Kidney epithelial cell (primary cell): ENCODE measurements around the gene PBX4. TPM values are rescaled to one million over a fixed set of nuclear protein-coding genes. Genes with fewer than 3 reads are reported as not detected.

Experiments
- DNase-seq: peaks from one replicate; pipeline ENCODE4 v3.0.0-alpha.2; 2010; ENCODE audit warnings: low read depth
- H3K27me3 ChIP-seq: 2 replicates; pipeline ENCODE4 v1.6.0; 2011; ENCODE audit warnings: low read length; ENCODE audit not compliant: control insufficient read depth, insufficient read depth
- H3K36me3 ChIP-seq: 2 replicates; pipeline ENCODE4 v1.5.1; 2011; ENCODE audit warnings: low read length; ENCODE audit not compliant: control insufficient read depth, insufficient read depth
- H3K4me3 ChIP-seq: 2 replicates; pipeline ENCODE4 v1.5.1; 2011; ENCODE audit warnings: low read depth, mild to moderate bottlenecking, control low read depth, low read length
- total RNA-seq: library from RNA; depleted of rRNA; stranded (reverse); fragments of >200 nt; gene quantifications from 2 replicates; pipeline ENCODE4 v1.2.3, GENCODE V29; 2015
- TF ChIP-seq, protein P1 (sequence below): IDR thresholded peaks from 2 replicates; pipeline ENCODE4 v1.5.1; 2011; ENCODE audit warnings: mild to moderate bottlenecking, moderate library complexity, low read length, control low read depth, inconsistent platforms; ENCODE audit not compliant: insufficient read depth, poor library complexity, severe bottlenecking

PBX4 gene
- total RNA-seq, 1 donor from 2014 or later: 1.7 TPM

DNA sequence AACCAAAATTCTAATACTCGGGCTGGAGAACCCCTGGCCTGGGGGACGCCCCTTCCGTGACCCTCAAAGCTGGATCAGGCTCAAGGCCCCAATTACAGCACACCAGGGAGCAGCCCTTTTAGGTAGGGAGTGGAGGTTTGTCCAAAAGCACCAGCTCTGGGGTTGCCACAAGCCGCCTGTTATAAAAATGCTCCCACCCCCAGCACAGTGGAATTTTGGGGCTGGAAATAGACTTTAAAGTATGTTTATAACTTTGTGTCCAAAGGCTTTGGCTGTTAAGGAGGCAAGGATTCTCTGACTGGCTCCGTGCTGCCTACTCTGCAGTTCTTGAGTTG, 25.5 kb upstream of the PBX4 start:
- H3K36me3 ChIP-seq: peaks cover 2% of the 10 kb centered on the region
- DNase-seq: no peak
- no peak overlapping the region for H3K4me3 ChIP-seq
- H3K27me3 ChIP-seq: no peaks in the 10 kb centered on the region
- TF ChIP-seq, protein P1, sequence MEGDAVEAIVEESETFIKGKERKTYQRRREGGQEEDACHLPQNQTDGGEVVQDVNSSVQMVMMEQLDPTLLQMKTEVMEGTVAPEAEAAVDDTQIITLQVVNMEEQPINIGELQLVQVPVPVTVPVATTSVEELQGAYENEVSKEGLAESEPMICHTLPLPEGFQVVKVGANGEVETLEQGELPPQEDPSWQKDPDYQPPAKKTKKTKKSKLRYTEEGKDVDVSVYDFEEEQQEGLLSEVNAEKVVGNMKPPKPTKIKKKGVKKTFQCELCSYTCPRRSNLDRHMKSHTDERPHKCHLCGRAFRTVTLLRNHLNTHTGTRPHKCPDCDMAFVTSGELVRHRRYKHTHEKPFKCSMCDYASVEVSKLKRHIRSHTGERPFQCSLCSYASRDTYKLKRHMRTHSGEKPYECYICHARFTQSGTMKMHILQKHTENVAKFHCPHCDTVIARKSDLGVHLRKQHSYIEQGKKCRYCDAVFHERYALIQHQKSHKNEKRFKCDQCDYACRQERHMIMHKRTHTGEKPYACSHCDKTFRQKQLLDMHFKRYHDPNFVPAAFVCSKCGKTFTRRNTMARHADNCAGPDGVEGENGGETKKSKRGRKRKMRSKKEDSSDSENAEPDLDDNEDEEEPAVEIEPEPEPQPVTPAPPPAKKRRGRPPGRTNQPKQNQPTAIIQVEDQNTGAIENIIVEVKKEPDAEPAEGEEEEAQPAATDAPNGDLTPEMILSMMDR: no peak

DNA sequence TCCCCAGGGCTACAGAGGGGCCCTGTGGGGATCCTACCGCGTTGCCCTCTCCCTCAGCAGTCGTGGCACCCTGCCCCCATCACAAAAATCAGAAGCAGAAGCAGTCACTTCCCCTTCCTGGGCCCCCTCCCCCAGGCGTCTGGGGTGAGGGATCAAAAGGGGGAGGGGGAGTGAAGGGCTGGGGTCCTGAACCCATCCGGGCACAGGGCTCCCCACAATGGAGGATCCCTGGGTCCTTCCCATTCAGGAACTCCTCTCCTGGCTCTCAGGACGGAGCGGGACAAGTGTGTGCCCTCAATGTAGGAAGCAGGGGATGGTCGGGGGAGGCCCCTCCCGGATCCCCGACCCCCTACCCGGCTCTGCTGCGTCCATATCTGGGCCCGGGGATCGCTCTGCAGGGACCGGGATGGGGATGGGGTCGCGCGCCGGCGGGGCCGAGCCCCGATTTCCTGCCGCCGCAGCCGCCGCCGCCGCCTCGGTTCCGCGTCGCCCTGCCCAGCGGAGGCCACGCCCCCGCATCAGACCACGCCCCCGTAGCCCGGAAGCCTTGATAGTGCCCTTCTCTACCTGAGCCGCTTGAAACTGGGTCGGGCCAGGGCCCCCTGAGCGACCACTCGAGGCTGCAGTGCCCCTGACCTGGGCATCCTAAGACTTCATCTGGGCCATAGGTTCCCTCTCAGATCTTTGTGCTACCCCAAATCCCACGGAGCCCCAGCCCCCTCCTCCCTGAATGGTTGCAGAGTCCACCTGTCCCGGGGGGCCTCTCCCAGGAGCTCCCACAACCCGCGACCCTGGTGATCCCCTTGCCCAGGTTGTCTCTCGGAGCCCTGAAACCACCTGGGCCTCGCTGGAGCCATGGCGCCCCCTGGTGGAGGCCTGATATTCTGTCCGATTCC, 24.9 kb upstream of the PBX4 start, which contains the start of gene GMIP:
GMIP (minus strand) TSS at position 500 of the 896 bp plus-strand sequence; CDS start at position 372, 128 bp downstream.
- Histone ChIP-seq H3K4me3 (peak within 1 kb of the TSS; percentile 59), H3K27me3 (no peaks in the 10 kb centered on the region), H3K36me3 (peaks cover 2% of the 10 kb centered on the region)
- TF ChIP-seq, protein P1: peak; percentile 83
- DNase-seq: no peak

DNA sequence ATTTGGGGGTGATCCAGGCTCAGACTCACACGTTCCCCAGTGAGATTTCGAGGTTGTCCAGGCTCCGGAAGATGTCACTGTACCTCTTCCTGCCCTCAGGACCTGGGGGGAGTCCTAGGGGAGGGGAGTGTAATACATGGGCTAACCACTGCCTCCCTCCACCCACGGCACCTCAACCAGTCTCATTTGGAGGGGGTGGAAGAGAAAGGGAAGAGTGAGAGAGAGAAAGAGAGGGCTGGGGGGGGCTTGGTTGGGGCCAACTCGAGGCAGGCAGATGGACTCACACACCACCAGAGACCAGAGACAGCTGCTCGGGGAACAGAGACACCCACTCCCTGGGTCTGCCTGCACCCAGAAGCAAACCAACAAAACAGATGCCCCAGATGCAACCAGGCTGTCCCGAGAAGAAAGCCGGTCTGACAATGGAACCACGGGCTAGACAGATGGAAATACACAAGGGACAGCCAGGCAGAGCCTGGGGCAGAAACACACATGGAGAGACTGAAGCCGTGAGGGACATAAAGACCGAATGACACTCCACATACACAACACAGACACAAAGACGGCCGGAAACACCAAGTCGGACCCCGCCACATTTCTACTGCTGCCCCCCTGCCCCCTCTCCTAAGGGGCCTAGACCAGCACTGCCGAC, 24.1 kb upstream of the PBX4 start:
- Histone ChIP-seq H3K27me3 (no peaks in the 10 kb centered on the region), H3K36me3 (peaks cover 2% of the 10 kb centered on the region)
- DNase-seq: no peak

DNA sequence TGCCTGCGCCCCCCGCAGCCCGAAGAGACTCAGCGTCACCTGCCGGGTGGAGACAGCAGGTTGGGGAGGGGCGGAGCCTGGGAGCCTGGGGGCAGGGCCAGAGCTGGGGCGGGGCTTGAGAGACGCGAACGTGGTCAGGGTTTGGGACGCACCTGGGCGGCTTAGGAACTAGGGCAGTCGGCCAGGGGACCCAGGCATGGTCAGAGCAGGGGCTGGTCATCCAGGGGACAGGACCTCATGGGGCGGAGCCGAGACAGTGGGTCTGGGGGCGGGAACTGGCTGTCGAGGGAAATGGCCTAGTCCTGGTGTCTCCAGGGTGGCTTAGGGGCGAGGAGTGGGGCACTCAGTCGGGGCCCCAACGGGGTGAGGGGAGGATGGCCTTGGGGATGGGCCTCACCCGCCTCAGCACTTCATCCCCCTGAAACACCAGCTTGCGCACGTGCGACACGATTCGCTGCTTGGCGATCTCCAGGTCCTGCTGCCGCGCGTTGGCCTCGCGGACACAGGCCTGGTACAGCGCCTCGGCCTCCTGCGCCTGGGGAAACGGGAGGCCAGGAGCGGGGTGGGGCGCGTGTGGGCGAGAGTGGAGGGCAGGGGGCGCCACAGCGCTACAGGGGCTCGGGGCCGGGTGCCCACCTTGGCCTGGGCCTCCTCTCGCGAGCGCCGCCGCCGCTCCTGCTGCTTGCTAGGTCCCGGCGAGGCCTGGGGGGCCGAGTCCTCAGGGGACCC, 19.2 kb upstream of the PBX4 start:
- no peak overlapping the region for H3K4me3 ChIP-seq

More for the DNA sequence above, 24.1 kb upstream of the PBX4 start:
- TF ChIP-seq, protein P1: no peak
- peak overlapping the region; percentile 59 for H3K4me3 ChIP-seq

DNA sequence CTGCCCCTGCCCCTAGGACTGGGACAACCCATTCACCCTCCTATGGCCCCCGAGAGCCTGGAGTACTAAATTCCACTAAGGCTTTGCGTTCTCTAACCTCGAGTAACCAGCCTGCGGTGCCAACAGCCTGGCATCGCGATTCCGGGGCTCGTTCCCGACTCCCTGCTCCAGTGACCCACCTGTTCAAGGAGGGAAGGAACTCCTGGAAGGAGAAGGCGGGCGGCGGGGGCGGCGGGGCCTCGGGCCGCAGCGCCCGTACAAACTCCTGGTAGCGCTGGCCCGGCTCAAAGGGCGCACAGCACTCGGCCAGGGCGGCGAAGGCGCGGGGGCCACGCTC, 18.7 kb upstream of the PBX4 start:
- TF ChIP-seq, protein P1: no peak
- no peak for DNase-seq
- Histone ChIP-seq H3K27me3 (no peaks in the 10 kb centered on the region), H3K4me3 (no peak overlapping the region), H3K36me3 (no peaks in the 10 kb centered on the region)

More for the DNA sequence above, 19.2 kb upstream of the PBX4 start:
- TF ChIP-seq, protein P1: no peak
- Histone ChIP-seq H3K36me3 (no peaks in the 10 kb centered on the region), H3K27me3 (no peaks in the 10 kb centered on the region)
- no peak for DNase-seq
